ENCODE data around the gene ELOVL2.

ELOVL2 gene

DNA sequence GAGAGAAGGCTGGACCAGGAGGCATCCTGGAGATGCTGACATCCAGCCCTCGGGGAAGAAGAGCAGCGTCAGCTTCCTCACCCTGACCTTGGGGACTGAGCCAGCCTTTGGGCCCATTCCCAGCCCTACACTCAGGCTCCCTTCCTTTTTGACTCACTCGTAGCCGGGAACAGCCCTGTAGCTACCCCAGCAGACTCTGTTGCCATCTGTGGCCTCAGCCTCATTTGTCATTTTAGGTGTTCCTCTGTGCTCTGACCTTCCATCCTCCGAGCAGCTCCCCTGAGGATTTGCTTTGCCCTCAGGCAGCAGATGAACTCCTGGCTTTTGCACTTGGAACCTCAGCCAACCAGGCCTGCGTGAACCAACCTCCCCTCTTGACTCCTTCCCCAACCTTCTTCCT, 67.5 kb downstream of the ELOVL2 start:
- no peak for DNase-seq

DNA sequence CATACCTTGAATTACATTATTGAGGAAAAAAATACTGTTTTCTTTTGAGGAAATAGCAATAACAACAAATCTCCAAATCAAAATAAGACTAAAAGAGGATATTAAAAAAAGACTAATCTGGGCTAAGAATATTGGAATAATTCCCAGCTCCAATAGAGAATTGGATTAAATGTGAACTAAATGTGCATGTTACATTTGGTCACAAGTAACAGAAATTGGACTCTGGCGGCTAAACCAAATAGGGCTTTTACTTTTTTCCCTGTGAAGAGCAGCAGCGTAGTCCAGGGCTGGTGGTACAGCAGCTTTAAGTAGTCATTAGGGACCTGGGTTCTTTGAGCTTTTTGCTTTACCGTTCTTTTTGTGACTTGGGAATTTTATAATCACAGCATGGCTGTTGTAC, 71.9 kb downstream of the ELOVL2 start:
- DNase-seq: no peak

DNA sequence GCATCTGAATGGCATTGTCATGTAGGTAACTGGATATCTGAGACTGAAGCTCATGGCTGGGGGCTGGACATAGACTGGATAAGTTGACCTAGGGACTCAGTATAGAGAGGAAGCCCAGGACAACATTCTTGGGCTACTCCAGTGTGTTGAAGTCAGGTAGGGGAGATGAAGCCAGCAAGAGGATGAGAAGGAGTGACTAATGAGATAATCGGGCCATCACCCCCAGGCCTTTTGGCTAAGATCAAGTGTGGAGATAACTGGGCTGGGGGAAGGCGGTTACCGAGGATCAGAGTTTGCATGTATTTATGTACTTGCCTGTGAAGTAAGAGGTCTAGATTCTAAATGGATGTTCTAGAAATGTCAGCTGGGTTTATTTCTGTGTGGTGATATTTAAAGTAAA, 73.4 kb downstream of the ELOVL2 start:
- no peak for DNase-seq

DNA sequence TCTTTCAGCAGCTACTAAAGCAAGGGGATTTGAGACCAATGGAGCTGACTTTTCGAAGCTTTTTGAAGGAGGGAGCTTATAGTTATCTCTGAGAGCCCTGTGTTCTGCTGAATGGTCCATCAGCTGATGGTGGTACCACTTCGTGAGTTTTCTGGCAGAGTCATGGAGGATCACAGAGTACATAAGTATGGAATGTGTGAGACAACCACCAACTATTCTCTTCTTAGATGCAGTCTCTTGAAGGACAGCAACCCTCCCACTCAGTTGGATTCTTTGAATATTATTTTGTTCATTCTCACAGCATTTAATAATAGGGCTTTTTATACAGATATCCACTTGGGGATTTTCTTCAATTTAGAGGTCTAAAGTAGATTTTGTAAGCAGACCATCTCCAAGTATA, 75.3 kb downstream of the ELOVL2 start:
- no peak for DNase-seq

DNA sequence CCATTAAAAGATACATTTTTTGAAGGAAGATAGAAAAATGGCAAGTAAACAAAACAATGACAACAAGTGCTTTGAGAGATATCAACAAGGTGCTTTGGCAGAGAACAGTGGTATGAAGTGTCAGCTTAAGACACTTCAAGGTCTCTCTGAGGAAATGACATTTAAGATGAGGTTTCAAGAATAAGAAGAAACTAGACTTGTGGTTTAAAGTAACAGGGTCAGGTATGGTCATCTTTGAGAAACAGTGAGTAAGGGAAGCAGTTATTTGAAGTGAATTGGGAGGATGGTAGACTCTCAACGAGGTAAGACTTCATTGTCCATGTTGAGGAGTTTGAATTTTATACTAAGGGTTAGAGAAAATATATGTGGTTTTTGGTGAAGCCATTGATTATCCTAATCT, 79.4 kb downstream of the ELOVL2 start:
- no peak for DNase-seq

DNA sequence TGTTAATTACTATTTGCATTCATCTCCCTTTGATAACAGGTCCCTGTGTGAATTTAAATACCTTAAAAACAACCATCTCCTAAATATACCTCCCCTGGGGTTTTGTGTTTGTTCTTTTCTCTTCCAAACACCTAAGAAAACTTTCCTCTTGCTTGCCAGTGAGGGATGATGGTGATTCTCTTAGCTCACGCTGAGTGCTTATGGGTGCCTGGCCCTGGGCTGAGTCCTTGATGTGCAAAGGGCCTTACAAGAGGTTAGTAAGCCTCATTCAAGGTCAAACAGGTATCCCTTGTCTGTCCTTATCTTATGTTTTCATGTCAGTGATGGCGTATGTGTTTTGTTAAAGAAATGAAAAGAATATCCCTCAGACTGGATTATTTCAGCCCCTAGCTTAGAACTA, 81.0 kb downstream of the ELOVL2 start:
- no peak for DNase-seq

DNA sequence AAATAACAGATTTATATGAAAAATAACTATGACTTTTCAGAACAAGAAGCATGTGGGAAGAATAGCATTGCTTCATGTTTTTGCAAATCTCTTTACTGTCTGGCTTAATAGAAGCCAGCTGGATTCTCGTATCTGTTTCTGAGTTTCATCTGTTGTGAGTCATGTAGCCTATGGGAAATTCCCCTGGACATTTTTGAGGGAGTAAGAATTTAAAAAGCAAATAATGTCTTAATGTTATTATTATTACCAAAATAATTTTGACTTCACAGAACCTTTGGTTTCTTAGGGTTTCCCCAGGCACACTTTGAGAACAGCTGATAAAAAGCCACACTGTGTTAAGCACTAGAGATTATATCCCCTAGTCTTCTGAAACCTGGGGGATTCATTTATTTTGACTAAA, 81.4 kb downstream of the ELOVL2 start:
- DNase-seq: no peak

DNA sequence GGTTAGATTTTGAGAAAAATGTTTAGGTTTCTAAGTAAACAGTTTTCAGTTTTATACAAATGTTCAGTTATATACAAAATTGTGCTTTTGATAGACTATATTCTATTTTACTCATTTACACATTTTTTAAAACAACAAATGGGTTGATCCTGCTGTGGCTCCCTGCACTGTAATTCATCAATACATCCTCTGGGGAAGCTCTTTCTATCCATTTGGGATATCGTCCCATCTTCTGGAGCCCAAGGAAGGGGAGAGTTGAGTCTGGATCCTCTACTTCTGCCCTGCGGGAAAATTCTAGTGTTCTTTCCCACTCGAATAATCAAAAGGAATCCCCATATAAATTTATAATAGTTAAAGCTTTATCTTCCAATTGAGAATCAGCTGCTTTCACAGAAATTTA, 82.3 kb downstream of the ELOVL2 start:
- DNase-seq: no peak

DNA sequence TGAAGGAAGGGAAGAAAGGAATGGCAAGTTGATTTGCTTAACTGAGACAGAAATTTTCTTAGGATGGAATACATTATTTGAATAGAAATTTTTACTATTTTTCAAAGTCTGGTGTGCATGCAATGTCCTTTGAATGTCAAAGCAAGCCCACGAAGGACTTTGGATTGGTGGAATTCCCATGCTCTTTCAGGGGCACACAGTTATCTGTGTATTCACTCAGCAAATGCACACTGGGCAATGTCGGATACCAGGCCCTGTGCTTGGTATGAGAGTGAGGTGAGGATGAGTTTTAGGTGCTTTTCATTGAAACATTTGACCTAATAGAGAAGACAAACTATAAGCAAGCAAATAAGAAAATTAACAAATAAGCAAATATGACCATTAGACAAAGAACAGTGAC, 83.9 kb downstream of the ELOVL2 start:
- no peak for DNase-seq

DNA sequence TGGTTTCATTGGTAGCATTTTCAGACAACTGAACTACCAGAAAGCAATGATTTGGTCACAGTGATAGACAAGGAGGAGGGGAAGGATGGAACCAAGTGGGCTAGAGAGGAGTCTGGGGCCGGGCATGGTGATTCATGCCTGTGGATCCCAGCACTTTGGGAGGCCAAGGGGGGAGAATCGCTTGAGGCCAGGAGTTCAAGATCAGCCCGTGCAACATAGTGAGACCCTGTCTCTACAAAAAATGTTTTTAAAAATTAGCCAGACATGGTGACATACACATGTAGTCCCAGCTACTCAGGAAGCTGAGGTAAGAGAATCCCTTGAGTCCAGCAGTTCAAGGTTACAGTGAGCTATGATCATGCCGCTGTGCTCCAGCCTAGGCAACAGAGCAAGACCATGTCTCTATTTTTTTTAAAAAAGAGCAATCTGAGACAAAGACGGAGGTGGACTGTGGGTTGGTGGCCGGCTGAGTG, 86.7 kb downstream of the ELOVL2 start:
- no peak for DNase-seq

DNA sequence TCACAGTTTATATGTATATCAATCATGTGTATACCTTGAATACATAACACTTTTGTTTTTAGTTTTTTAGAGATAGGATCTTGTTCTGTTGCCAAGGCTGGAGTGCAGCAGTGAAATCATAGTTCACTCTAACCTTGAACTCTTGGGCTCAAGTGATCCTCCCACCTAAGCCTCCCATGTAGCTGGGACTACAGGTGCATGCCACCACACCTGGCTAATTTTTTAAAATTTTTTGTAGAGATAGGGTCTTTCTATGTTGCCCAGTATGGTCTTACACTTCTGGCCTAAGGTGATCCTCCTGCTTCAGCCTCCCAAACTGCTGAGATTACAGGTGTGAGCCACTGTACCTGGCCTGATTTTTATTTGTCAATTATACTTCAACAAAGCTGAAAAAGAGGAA, 87.3 kb downstream of the ELOVL2 start:
- no peak for DNase-seq

DNA sequence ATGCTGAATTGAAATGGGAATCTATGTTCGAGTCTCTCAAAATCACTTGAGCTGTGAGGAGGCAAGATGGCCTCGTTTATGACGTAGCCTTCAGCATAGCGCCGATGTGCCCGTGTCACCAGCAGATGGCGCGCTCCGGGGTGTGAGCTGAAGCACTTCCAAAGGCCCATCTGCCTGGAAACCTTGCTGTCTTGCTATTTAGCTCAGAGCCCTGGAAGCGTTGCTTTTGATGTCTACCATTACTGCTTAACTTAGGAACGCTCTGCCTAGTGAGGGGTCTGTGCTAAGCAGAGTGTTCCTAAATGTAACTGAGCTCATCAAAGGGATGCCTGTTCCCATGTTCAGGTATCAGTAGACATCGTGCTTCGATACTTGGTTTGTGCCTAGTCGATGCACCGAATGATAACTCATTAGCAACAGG, 89.5 kb downstream of the ELOVL2 start:
- DNase-seq: no peak

DNA sequence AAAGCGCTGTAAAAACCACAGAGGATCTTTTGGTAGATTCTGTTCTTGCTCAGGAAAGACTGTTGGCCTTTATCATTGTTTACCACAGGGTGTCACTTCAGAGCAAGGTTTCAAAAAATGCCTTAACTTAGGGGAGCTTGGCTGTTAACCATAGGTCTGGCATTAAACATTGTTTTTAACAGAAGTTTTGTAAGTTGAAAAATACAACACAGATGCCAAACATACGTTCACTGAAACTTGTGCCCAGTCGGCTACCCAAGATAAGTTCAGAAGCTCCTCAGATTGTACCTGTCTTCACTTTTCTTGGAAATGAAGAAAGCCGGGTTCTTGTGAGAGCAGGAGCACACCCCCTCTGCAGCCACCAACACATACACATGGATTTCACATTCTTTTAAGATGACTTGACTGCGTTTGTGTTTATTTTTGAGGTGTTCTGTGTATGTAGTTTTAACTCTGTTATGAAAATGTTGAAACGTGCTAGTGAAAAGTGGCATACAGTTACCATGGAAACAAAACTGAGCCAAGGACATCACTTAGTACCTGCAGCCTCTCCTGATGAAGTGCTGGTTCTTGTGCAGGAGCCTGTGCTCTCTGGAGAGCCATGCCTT, 92.3 kb downstream of the ELOVL2 start:
- DNase-seq: no peak

DNA sequence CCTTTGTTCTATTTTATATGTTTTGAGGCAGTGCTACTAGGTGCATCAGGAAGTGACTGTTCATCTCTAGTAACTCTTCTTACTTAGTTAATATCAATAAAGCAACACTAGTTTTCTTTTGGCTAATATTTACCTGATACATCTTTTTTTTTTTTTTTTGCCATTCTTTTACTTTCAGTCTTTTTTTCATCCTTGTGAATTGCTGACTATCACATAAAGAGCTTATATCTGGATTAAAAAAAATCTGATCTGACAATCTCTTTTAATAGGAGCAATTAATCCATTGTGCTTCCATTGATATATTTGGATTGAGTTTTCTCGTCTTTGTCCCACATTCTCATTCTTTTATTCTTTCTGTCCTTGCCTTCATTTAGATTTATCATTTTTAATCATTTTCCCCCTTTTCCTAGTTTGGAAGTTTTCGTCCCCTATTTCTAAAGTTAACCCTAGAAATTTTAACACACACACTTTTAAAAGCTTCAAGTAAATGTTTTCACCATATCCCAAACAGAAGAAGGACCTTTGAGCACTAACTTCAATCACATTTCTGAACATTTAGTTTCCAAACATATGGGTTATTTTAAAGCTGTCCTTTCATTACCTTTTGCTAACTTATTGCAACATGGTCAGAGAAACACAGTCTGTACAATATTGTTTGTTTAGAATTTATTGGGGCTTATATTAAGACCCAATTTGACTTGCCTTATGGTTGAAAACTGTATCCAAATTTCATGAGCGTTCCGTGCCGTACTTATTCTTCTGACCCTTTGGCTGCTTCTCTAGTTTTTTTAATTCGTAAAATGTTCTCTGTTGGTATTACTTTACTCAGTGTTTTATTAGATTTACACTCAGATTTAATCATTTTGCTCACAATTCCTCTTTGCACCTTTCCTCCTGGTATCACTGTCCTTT, 94.3 kb downstream of the ELOVL2 start:
- no peak for DNase-seq

DNA sequence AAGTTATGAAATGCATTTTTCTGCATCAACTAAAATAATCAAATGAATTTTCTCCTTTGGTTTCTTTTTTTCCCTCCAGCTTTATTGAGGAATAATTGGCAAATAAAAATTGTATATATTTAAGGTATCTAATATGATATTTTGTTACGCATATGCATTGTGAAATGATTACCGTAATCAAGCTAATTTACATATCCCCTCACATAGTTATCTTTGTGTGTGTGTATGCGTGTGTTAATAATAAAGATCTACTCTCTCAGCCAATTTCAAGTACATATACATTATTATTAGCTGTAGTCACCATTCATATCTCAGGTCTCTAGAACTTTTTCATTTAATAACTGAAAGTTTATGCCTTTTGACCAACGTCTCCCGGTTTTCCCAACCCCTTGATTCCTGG, 96.1 kb downstream of the ELOVL2 start:
- DNase-seq: no peak

DNA sequence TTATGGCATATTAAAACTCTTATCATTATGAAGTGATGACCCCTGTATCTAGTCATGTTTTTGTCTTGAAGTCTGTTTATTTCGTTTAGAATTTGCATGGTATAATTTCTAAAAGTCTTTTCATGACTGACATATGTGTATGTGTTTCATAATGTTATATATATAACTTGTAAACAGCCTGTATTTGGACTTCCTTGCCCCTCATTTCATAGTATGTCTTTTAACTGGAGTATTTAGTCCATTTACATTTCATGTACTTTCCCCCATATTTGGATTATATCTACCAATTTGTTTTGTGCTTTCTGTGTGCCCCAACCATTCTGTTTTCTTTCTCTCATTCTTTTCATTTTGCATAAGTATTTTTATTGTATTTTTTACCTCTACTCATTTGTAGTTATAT, 98.3 kb downstream of the ELOVL2 start:
- no peak for DNase-seq

DNA sequence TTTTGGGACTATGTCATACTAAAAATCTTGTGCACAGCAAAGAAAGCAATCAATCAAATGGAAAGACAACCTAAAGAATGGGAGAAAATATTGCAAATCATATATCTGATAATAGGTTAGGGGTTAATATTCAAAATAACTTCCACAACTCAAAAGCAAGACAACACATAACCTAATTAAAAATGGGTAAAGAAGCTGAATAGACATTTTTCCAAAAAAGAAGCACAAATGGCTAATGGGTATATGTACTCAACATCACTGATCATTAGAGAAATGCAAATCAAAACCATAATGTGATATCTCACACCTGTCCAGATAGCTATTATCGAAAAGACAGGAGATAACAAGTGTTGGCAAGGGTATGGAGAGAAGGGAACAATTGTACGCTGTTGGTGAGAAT, 104.3 kb downstream of the ELOVL2 start:
- DNase-seq: no peak

DNA sequence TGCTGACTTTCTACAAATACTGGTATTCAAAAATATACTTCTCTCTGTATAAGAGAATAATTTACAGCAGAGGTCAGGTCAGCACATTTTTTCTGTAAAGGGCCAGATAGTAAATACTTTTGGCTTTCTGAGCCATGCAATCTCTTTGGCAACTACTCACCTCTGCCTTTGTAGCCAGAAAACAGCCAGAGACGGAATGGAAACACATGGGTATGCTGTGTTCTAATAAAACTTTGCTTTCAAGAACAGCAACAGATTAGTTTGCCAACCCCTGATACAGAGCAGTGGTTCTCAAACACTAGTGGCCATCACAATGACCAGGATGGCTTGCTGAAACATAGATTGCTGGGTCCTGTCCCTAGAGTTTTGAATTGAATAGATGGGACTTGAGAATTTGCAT, 111.0 kb downstream of the ELOVL2 start:
- no peak for DNase-seq

Measured in cerebellar nuclear complex (tissue), 1 donor.